Measurements from ENCODE around the gene SLC24A4.

SLC24A4 gene

DNA sequence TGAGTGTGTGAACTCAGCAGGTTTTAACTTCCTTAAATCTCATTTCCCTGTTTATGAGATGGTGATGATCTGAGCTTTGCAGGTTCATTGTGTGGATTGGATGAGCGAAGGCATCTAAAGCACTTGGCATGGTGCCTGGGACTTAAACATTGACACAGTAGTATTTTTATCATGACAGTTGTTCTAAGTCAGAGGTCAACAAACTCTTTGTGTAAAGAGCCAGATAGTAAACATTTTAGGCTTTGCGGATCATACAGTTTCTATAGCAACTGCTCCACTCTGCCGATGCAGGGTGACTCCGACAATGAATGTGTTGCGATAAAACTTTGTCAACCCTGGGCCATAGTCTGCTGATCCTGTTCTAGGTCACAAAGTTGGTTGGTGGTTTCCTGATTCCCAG is 25.2 kb downstream of the SLC24A4 start:
- TF ChIP-seq, protein P1, sequence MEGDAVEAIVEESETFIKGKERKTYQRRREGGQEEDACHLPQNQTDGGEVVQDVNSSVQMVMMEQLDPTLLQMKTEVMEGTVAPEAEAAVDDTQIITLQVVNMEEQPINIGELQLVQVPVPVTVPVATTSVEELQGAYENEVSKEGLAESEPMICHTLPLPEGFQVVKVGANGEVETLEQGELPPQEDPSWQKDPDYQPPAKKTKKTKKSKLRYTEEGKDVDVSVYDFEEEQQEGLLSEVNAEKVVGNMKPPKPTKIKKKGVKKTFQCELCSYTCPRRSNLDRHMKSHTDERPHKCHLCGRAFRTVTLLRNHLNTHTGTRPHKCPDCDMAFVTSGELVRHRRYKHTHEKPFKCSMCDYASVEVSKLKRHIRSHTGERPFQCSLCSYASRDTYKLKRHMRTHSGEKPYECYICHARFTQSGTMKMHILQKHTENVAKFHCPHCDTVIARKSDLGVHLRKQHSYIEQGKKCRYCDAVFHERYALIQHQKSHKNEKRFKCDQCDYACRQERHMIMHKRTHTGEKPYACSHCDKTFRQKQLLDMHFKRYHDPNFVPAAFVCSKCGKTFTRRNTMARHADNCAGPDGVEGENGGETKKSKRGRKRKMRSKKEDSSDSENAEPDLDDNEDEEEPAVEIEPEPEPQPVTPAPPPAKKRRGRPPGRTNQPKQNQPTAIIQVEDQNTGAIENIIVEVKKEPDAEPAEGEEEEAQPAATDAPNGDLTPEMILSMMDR (IDR thresholded peaks at IDR 0.05), result no peak
- DNase-seq (ENCODE audit: low spot score), result no peak
- Histone ChIP-seq H3K27ac (no peak overlapping the region), H3K4me3 (no peak overlapping the region)

DNA sequence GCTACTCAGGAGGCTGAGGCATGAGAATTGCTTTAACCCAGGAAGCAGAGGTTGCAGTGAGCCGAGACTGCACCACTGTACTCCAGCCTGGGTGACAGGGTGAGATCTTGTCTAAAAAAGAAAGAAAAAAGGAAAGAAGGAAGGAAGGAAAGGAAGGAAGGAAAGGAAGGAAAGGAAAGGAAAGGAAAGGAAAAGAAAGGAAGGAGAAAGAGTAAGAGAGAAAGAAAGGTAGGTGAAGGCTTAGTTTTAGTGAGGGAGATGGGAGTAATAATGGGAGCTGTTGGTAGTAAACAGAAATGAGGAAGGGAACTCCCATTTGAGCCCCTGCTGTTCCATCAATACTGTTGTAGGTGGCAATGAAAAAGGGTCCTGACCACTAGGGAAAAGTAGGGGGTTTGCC is 28.8 kb downstream of the SLC24A4 start:
- TF ChIP-seq, protein P1 (IDR thresholded peaks at IDR 0.05), result no peak
- Histone ChIP-seq H3K4me3 (no peak overlapping the region), H3K27ac (no peak overlapping the region)
- no peak for DNase-seq (ENCODE audit: low spot score)

DNA sequence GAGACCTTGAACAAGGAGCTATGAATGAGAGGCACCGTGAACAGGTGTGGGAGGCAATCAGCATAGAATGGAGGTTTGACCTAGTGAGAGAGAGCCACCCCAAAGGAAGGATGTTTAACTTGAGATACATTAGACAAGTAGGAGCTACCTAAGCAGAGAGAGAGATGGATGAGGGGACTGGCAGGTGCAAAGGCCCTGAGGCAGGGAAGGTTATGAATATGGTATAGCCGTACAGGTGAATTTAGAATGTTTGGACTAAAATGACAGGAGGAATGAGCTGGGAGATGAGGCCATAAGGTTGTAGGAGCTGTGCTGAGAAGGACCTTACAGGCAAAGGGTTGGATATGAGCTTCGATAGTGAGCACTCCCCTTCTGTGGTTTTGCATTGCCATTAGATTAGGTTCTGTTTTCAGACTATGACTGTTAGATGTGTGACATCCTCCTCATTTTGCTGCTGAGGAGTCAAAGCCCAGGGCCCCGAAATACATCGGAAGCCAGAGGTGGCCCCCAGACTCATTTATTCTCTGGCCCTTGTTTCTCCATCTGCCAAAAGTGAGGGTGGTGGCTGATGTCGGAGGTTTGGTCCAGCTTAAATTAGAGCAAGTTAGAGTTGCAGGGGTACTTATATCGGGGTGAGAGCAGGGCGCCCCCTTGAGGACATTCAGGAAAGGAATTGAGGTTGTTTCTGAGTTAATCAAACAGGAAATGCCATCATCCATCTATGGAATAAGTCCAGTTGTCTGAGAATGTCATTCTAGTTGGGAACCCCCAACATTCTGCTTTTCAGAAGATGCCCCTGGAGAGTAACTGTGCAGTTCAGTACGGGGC is 29.4 kb downstream of the SLC24A4 start:
- Histone ChIP-seq H3K27ac (no peak overlapping the region), H3K4me3 (no peak overlapping the region)
- DNase-seq (ENCODE audit: low spot score), result no peak
- TF ChIP-seq, protein P1 (IDR thresholded peaks at IDR 0.05), result no peak

DNA sequence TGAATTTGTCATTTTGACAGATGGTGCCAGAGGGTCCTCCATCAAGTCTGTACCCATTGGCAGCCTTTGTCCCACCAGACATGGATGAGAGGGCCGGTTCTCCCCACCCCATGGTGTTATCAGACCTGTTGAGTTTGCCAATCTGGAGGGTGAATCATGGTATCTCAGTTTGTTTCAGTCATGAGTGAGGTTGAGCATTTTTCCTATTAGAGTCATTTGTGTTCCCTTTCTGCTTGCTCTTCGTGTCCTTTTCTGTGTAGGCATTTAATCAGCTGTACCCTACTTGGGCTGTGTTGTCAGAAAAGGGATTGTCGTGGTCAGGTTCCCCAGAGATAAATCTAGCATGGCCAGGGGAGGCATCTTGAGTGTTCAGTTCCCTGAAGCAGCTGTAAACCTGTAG is 30.5 kb downstream of the SLC24A4 start:
- DNase-seq (ENCODE audit: low spot score), result no peak
- H3K4me3 ChIP-seq, result no peak overlapping the region
- H3K27ac ChIP-seq, result no peak overlapping the region
- TF ChIP-seq, protein P1 (IDR thresholded peaks at IDR 0.05), result no peak

DNA sequence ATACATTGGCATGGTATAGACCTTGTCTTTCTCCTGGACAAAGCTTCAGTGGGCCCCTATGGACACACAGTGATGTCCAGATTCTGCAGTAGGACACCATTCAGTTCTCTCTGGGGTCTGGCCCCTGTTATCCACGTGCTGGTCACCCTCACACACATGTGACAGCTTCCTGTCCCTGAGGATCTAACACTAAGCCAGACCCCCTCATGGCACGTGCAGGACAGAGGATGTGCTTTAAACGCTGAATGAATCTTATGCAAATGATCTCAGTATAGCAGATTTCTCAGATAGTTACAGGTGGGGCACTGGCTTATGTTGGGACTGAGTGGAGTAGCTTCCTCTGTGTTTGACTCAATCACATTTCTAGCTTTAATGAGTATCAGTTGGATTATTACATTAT is 33.7 kb downstream of the SLC24A4 start:
- TF ChIP-seq, protein P1 (IDR thresholded peaks at IDR 0.05), result no peak
- no peak overlapping the region for H3K4me3 ChIP-seq
- no peak overlapping the region for H3K27ac ChIP-seq
- DNase-seq (ENCODE audit: low spot score), result no peak

DNA sequence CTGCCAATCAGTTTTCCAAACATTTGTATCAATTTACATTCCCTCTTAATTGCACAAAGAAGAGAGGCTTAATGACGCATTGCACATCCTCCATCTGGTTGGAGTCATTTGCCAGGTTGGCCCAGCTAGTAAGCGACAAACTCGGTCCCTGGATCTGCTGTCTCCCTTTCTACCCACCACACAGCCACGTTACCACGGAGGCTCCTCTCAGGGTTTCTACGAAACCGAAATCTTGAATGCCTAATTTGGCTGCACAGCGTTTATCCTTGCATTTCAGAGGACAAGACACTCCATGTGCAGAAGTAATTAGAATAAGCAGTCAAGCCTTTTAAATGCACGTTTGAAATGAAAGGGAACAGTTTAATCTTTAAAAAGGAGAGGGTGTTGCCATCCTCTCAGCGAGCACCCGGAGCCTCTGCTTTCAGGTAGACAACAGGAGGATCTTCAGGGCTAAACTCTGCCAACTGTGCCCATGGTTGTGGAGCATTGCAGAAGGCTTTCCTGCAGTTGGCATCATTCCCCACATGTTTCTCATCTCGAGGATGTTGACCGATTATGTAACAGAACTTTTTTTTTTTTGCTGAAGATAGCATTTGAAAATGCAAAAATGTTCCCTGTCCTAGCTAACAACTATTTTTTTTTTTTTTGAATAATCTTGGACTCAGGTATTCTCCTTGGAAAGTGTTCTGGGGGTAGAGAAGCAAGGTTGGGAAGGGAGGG is 37.8 kb downstream of the SLC24A4 start:
- Histone ChIP-seq H3K27ac (no peak overlapping the region), H3K4me3 (no peak overlapping the region)
- DNase-seq (ENCODE audit: low spot score), result no peak
- TF ChIP-seq, protein P1 (IDR thresholded peaks at IDR 0.05), result no peak

Data from coronary artery (tissue), 2 donors.